Activated CD4-positive, alpha-beta T cell treated with anti-CD3 and anti-CD28 coated beads, Interleukin-2, Interleukin-4, amounts not matched to agents 100 ng/mL and 50 ng/mL, durations not matched to agents 16 hours and 8 hours (primary cell): ENCODE measurements around the gene ME1.
"Not testable (repeated sequence)": the region's sequence is repeated elsewhere in the genome, so short reads cannot be mapped to it uniquely, and the experiment has no call there.

Experiments
- DNase-seq: peaks from one replicate; pipeline ENCODE4 v3.0.0-alpha.2; 2020; ENCODE audit warnings: low spot score

The ME1 gene

GRCh38 chr6:83256719-83257118 is 174.1 kb downstream of the ME1 start:
- not testable (repeated sequence) for DNase-seq

DNA sequence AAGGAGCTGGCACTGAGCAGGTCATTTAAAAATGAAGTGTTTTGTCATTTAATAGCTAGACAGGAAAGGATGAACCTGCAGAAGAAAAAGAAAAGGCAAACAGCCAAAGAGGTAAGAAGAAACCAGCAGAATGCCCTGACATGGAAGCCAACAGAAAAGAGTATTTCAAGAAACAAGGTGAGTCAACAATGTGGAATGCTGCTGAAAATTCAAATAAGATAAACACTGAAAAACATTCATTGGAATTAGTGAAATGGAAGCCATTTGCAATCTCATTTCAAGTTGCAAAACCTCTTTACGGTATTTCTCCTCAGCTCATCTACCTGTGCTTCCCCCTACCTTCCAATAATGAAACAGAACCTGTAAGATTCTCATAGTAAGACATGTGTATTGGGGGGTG is 178.1 kb downstream of the ME1 start:
- DNase-seq = no peak

- DNase-seq = no peak
Observed at GRCh38 chr6:83250235-83250634, 180.6 kb downstream of the ME1 start.

- no peak for DNase-seq
Observed at GRCh38 chr6:83247471-83247870, 183.4 kb downstream of the ME1 start.

GRCh38 chr6:83231146-83231545 is 199.7 kb downstream of the ME1 start:
- no peak for DNase-seq

DNA sequence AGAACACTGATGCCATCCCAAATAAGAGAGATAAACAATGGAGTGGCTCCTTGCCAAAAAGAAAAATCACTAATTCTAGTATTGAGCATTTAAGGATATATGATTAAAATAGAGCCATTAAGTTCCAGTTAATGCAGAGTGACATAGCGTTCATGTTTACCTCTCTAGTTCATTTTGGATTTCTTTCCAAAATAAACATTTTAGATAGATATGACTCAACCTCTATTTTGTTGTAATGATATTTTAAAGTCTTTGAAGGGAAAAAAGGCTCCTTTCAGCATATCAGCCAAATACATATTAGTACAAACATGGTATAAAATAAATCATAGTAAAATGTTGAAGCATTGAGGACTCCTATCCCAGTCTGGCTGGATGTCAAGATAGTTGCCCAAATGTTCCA is 204.3 kb downstream of the ME1 start:
- no peak for DNase-seq

DNA sequence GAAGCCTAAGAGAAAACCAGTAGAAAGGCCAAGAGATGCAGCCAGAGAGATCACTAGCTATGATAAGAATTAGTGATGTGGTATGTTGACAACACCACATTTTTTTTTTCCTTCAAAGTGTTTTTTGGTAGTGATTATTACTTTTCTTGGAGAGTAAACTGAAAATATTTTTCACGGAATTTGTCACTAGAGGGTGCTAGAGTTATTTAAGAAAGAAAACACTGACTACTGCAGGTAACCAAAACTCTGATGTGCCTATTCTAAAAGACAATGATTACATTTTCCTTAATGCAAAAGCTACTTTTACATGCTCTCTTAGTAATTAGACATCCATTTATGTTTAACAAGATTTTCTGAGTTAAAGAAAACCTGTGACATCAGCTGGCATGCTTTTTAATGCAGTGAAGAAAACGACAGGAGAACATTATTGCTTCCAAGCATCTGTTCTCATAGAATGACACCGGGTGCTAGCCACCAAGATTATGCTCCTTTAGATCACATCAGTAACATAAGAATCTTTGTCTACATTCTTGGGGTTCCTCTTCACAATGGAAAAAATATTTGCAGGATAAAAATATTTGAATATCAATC is 208.9 kb downstream of the ME1 start:
- peak; percentile 29 for DNase-seq

GRCh38 chr6:83221276-83221675 is 209.6 kb downstream of the ME1 start:
- no peak for DNase-seq

- no peak for DNase-seq
Observed at GRCh38 chr6:83220121-83220520, 210.7 kb downstream of the ME1 start.

DNA sequence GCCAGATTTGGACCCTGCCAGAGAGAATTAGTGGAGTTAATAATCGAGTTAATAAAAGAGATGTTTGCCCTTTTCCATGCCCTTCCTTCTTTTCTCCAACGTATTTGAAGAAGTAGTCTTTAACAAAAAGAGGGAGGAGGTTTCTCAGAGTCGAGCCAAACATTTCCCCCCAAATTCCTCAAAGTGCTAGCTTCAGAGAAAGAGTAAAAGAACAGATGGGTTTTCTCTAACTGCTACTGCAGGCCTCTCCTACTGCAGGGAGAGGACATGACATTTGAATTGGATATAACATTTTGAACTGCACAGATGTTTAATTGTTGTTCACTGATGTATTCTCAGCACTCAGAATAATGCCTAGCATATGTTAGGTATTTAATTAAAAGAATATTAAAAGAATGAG is 212.2 kb downstream of the ME1 start:
- no peak for DNase-seq

DNA sequence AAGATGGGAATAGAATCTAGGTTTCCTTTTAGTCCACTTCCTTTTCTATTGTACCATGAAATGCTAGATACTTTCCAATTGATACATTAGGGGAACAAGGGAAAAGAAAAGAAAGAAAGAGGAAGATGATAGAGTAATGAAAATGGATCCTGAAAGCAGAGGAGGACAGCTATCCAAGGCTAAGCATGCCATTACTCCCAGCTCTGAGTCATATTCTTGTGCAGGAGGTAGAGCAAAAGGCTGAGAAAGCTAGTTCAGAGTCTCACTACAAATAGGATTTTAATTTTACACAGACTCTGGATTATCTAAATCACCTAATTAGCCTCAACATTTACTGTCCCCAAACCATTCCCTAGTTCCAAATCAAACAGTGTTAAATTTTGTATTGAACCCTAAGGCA is 214.0 kb downstream of the ME1 start:
- no peak for DNase-seq

DNA sequence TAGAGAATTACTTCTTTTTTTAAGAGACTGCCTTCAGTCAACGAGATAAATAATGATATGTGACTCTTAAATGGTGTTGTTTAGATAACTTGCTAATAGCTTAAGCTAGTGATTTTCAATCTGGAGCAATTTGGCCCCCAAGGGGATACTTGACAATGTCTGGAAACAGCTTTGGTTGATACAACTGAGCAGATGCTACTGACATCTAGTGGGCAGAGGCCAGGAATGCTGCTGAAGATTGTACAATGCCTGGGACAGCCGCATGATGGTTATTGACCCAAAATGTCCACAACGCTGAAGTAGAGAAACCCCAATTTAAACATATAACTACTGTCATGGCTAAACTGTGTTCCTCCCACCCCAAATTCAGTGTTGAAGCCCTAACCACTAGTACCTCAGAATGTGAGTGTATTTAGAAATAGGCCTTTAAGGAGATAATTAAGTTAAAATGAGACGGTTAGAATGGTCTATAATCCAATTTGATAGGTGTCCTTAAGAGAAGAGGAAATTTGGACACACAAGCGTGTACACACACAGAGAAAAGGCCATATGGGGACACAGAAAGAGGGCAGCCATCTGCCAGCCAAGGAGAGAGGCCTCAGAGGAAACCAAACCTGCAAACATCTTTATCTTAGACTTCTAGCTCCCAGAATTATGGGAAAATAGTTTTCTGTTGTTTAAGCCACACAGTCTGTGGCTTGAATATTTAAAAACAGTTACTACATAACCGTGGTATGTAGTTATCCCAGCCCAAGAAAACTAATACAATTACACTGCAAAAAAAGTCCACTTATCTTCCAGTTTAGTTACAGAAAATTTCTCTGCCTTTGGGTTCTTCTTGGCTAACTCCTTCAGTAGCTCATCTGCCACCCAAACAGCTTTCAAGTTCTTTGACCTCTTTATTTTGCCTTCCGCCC is 215.5 kb downstream of the ME1 start:
- DNase-seq = peak; percentile 62

- DNase-seq = no peak
Observed at GRCh38 chr6:83202031-83202430, 228.8 kb downstream of the ME1 start.

GRCh38 chr6:83199863-83200225 is 231.0 kb downstream of the ME1 start:
- no peak for DNase-seq

GRCh38 chr6:83199173-83199862 is 231.5 kb downstream of the ME1 start:
- DNase-seq = no peak

- DNase-seq = no peak
Observed at GRCh38 chr6:83198486-83199172, 232.2 kb downstream of the ME1 start.

DNA sequence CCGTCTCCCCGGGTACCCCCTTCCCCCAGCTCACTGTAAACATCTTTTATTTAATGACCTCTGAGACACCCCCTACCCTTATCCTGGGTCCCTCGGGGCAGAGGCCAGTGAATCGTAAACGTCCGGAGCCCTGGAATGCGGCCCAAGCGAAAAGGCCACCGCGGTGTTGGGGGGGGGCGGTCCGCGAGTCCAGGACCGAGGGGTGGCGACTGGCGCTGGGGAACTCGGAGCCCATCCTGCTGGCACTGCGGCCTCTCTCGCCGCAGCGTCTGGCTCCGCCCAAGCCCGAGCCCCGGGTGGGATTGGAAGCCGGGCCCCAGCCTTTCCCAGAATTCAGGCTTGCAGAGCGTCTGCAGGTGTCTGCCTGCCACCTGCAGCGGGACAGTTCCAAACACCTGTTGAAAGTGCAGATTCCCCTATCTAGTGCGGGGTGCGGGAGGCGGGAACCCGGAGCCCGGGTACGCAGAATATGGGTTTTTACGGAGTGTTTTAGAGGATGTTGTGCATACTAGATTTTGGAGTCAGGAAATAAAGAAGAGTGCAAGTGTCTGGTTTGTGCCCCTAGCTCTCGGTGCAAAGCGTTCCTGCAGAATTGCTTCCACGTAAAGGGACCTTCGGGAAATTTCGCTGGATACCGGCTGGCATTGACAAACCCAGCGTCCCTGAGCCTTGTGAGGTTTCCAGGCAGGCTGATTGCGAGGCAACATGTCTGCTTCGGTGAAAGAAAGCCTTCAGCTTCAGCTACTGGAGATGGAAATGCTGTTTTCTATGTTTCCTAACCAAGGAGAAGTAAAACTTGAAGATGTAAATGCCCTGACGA is 236.9 kb downstream of the ME1 start:
- no peak for DNase-seq

GRCh38 chr6:83192871-83193746 is 237.7 kb downstream of the ME1 start, which contains the start of the genes PGM3 and RWDD2A:
Gene PGM3 (minus strand): TSS chr6:83193265. CDS start chr6:83191012, 2,253 bp downstream.
Gene RWDD2A (plus strand): TSS chr6:83193357. CDS start chr6:83194452, 1,095 bp downstream.
- peak; percentile 86 for DNase-seq

GRCh38 chr6:83192456-83192855 is 238.4 kb downstream of the ME1 start:
- no peak for DNase-seq

DNA sequence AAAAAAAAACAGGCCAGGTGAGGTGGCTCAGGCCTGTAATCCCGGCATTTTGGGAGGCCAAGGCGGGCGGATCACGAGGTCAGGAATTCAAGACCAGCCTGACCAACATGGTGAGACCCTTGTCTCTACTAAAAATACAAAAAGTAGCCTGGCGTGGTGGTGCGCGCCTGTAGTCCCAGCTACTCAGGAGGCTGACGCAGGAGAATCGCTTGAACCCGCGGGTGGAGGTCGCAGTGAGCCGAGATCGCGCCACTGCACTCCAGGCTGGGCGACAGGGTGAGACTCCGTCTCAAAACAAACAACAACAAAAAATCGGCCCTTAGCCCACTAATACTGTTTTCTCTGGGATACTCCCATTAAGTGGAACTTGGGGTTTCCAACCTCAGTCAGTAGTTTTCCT is 238.9 kb downstream of the ME1 start:
- not testable (repeated sequence) for DNase-seq
